Dedifferentiated amniotic fluid mesenchymal stem cell (primary cell): ENCODE measurements around the gene BDH2.
A peak's percentile ranks its signal among the peaks of the same experiment; 100 is the strongest.

Experiments
- DNase-seq: peaks from one replicate; pipeline ENCODE4 v3.0.0-alpha.2; 2016; ENCODE audit errors: extremely low spot score

BDH2 gene

DNA sequence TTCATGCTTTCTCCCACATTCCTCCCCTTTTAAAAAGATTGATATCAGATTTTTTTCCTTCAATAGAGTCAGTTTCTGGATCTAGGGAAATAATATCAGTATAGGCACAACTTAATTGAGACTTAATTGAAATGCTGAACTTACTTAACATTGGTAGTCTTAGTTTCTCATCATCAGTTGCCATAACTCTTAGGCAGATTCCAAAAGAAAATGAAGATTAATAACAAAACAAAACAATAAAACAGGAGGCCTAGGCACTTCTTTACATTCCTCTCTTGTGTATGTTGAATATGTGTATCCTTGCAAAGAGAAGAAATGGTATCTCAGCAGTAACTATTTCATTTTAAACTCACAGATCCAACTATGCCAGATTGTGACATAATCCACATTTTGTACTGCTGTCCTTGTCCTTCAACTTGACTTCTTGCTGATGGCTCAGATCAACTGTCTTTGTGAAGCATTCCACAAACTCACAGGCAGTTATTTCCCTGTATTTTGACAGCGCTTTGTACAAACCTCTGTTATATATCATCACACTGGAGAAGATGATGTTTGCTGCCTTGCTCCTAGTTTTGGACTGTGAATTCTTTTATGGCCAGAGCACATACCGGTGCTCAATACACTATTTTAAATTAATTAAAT, 14.0 kb downstream of the BDH2 start:
- DNase-seq, result no peak

DNA sequence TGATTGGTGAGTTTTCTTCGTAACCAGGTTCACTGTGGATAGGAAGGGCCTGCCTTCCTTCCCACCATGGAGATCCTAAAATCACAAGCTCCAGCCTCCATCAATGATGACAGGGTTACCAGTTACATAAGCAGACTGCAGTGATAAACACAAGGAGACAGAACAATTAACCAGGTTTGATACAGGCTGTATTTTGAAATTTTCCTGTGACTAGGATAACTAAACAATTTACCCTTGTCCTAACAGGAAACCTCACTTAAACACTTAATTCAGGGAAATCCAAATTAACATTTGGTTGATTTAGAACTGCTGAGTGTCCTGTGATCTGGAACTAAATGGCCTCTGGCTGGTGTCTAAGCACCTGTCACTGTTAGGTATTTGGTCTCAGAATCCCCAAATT, 20.0 kb downstream of the BDH2 start:
- no peak for DNase-seq

DNA sequence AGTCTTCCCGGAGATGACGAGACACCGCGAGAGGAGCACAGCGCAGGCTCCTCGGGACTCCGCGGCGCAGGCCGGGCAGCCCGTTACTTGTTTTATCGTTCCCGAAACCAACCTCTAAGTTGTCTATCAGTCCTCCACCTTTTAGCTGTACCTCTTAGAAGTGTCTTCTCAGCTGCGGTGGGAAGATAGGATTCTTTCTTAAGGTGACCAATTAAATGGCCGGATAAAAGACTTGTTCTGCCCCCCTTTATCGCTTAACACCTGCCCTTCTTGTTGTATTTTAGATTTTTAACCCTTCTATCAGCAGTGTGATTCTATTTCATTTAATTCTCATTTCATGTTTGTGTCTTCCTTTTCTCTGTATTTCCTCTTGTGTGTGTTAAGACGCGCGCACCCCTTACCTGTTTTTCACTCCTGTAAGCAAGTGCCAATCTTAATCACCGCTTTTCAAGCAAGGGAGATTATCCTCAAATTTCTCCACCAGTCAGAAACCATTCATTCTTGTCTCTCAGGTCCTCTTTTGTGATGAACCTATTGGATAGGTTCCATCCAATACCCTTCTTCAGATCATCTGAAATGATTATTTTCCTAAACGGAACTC, 22.8 kb downstream of the BDH2 start, which contains the start of gene SLC9B2:
Gene SLC9B2 (minus strand): TSS at position 15 of the 601 bp plus-strand sequence. CDS start 9,211 bp downstream, outside the sequence.
- DNase-seq, result peak; percentile 72

DNA sequence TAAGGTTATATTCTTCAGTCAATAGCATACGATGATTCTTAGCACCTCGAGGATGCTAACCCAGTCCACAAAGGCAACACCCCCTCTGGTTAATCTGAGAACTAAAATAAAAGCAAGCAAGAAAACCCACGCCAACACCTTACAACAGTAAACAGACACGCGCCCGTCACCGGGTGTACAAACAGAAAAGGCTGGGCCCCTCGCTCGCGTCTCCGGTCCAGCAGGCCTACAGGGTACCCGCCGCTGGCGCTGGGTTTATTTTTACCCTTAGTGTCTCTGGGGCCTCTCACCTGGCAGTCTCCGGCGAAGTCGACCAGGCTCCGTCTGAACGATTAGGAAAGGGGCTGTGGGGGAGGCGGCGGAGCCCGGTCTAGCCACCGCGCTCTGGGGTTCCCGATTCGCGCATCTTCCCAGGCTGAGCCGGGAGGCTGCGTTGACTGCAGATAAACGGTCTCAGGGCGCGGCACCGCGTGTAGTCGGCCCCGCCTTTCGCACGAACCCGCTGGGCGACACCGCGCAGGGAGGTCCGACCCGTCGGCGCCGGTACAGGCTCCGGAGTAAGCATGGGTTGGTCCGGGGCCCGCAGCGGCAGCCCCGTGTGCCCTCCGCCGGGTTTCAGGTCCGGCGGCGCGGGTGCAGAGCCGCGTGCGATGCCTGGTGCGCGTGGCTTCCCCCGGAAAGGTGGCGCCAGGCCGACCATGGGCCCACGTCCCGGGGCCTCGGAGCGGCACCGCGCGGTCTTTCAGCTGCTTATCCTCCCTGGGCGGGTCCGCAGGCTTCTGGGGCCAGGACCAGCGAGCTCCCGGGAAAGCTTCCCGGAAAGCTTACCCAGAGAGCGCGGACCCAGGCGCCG, 23.5 kb downstream of the BDH2 start:
- peak; percentile 31 for DNase-seq

DNA sequence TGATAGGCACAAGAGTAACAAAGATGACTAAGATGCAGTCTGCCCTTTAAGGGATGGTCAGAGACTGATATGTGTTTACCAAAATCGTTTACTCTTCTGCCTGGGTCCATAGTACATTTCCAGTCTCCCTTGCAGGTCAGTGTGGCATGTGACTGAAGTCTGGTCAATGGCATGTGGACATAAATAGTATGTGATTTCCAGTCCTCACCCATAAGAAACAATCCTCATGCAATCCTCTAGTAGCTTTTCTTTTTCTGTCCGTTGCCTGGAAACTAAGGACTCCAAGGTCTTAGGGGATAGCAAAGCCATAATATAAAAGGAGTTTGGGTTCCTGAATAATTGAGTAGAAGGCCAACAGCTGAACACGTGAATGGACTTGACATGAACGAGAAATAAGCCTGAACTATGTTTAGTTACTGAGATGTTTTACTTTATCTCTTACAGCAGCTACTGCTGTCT, 24.2 kb downstream of the BDH2 start:
- DNase-seq, result no peak

DNA sequence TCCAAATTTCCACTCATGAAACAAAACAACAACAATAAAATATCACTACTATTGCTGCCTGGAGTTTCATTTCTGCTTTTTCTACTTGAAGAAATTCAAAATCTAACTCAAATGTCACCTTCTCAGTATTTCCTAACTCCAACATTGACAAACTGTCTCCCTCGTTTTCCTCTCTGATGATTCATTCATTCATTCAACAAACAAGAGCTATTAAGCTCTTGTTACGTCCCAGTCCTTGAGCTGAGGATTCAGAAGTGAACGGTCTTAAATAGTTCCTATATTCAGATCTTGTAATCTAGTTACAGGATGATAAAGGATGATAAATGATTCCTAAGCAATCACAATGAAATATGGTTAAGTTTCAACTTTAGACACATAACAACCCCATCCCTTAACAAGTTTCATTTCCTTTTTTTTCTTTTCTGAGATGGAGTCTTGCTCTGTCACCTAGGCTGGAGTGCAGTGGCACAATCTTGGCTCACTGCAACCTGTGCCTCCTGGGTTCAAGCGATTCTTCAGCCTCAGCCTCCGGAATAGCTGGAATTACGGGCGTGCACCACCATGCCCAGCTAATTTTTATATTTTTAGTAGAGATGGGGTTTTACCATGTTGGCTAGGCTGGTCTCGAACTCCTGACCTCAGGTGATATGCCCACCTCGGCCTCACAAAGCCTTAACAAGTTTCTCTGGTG, 24.7 kb downstream of the BDH2 start:
- DNase-seq, result no peak

DNA sequence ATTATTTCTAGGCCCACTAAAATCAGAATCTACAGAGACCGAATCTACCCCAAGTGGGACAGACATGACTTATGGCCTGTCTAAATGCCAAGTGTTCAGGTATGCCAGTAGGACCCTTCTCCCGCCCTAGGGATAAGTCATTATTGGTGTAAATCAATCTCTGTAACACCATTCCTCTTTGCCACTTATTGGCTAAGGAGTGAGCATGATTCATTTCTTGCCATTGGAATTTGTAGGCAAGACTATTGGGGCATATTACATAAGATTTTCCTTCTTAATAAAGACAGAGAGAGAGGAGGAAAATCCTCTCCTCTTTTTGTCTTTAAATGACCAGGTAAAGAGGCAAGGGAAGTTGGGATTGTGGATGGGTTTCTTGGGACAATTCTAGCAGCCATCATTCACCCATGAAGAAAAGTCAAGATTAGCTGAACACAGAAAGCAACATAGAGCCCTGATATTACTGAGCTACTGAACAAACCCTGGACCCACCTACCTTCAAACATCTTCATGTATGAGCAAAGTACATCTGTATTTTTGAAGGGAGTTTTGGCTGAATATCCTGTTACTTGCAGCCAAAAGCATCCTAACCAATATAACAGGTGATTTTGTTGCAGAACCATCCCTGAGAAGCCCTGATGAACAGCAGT, 25.7 kb downstream of the BDH2 start:
- no peak for DNase-seq

DNA sequence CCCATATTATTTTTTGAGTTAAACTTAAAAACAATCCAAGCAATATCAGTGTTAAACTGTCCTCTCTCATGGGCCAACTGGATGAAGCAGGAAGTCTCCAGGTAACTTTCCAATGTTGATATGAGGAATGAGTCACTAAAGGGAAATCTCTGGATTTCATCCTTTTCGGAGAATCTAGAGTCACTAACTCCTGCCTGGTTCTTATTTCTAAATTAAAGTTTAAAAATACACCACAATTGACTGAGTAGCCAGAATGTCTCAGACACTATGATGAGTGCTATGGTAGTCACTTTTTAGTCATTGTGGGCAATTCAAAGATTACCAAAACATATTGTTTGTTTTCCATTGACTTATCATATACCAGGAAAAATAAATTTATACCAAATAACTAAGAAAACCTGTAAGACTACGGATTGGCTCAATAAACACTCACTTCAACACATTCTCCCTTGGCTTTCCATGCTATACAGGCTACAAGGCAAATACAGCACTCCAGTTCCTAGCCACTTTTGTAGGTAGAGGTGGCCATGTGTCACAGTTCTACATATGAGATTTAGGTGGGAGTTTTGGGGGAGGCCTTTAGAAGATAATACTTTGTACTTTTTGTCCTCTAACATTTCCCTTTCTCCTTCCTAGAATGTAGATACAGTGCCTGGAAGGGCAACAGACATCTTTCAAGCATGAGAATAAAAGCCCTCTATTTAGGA, 31.6 kb downstream of the BDH2 start:
- no peak for DNase-seq

DNA sequence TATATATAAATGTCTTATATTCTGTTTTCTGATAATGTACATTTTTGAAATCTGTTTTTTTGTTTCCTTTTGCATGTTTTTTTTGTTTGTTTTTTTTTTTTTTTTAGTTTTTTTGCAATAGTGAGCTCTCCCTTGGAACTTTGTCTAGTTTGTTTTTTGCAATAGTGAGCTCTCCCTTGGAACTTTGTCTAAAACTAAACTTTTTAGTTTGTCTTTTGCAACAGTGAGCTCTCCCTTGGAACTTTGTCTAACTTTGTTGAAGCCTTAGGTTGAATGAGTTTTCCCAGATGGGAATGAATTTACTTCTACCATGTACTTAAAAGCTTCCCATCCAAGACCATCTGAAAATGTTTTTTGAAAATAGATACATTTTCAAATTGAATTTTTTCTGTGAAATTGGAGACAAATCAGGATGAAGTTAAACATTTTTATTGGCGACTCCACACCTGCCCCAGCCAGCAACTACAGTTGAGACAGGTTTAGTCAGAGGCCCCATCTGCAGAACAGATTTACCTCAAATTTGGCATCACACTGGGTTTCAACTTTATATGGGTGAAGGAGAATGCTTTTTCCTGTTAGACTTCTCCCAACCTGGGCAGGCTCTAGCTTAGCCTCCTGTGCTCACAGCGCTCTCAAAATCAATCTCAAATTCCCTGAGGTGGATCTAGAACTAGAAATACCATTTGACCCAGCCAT, 39.0 kb downstream of the BDH2 start:
- DNase-seq, result no peak

DNA sequence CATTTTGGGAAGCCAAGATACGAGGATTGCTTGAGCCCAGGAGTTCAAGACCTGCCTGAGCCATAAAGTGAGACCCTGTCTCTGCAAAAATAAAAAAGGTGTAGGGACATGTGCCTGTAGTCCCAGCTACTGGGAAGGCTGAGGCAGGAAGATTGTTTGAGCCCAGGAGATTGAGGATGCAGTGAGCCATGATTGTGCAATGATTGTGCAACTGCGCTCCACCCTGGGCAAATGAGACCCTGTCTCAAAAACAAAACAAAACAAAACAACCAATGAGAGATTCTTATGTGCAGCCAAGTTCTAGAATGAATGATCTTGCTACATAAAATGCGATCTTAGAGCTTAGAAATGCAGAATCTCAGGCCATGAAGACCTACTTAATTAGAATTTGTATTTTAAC, 45.6 kb downstream of the BDH2 start:
- no peak for DNase-seq

DNA sequence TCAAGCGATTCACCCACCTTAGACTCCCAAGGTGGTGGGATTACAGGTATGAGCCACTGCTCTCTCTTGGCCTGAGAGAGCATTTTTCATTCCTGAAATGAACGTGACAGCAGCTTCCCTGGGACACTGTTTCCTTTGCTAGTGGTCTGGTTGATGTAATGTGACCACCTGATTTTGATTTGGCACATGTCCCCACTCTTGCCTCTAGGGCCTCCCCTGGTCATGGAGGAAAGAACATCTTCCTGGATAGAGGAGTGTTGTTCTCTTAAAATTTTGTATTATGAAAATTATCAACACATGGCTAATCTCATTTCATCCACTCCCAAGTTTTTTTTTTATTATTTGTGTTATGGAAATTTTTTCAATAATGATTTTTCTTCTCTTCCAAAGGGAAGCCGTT, 46.9 kb downstream of the BDH2 start:
- DNase-seq, result no peak

DNA sequence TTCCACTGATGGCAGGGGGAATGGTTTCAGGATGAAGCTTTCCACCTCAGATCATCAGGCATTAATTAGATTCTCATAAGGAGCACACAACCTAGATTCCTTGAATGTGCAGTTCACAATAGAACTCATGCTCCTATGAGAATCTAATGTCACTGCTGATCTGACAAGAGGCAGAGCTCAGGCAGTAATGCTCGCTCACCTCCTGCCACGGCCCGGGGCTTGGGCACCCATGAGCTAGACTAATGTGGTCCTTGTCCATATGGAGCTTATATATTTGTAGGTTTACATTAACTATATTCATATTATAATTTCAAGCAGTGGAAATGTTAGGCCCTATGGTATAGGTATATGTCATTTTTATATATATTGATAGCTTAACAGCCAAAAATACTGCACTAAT, 47.5 kb downstream of the BDH2 start:
- no peak for DNase-seq

DNA sequence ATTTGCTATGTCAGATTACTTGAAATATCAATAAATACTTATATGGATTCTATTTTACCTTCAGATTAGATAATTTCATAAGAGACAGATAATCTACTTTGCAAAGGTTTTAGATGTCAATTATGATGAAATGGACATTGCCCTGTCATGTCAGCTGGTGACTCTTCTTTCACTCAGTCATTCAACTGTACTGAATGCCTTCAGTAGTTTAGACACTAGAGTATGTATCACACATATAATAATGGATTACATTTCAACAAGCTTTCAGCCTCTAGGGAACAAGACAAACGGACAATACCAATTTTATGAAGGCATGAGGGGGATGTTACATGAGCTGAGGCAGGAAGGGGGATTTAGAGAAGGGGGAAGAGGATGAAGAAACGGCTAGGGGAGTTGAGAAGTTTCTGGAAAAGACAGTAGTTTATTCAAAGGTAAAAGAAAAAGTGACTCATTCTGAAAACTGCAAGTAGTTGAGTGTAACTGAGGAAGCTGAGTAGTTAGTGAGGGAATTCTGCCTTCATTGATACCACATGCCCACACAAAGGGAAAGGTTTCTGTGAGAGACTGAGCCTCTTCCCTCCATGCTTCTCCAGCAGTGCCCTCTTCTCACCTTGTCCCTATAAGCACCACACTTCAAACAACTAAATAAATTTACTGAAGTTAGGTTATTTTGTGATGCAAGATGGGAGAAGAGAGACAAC, 48.7 kb downstream of the BDH2 start:
- no peak for DNase-seq

DNA sequence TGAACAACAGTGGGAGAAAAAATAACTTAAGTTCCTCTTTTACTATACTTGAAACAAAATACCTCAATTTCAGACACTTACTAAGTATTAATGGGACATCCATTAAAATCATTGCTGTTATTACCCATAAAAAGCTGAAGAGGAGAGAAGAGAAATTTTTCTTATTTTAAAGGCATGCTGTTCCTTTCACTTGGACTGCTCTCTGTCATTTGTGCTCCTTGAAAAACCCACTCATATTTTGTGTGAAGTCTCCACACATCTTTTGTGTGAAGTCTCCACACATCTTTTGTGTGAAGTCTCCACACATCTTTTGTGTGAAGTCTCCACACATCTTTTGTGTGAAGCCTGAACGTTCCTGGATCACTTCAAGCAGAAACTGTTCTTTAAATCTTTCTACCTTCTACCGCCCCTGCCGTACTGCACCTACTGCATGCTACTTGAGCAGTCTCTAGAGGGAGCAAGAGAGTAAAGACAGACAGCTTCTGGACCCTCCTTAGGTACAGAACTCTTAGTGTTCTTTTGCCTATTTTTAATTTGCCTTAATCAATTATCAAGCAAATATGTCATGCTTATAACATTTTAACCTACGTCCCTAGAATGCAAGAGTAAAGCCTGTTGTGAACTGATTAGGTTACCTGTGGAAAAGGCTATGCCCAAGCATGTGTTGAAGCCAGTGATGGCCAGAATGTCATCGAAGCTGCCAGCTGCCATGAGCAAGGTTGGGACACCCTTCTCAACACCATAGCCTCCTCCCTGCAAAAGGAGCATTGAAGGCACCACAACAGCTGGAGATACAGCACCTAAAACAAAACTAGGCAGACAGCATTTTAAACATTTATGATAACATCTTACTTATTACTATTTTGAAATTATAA, 53.0 kb downstream of the BDH2 start:
- DNase-seq, result no peak

DNA sequence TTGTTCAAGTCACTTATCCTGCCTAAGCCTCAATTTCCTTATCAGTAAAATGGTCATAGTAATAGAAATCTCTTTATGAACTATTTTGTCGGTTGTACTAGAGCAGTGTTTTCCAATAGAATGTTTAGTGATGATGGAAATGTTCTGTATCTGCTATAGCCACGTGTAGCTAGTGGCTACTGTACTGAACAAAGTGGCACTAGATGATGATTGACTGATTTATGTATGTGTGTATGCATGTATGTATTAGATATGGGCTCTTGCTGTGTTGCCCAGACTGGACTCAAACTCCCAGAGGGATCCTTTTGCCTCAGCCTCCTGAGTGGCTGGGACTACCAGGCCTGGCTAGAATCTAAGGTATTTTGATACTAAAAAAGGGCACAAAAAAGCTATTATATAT, 55.5 kb downstream of the BDH2 start:
- DNase-seq, result no peak

DNA sequence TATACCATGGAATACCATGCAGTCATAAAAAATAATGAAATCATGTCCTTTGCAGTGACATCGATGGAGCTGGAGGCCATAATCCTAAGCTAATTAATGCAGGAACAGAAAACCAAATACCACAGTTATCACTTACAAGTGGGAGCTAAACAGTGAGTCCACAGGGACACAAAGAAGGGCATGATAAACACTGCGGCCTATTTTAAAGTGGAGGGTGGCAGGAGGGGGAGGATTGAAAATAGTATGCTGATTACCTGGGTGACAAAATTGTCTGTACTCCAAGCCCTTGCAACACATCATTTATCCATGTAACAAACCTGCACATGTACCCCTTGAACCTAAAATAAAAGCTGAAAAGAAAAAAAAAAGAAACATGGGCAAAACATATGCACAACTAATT, 63.5 kb downstream of the BDH2 start:
- no peak for DNase-seq

DNA sequence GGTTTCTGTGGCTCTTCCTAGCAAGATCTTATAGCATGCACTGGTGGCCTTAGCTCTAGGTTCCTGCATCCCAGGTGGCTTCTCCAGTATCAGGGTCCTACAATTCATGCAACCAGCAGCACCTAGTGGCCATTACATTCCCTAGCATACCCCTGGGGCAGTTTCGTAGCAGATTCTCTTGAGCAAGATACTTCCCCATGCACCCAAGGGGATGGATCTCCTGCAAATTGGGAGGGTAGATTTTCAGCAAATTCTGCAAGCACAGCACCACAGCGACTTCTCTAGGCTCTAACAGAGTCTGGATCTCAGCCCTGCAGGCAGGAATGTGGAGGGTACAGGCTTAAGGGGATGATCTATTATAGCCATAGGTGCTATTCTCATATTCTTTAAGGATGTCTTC, 67.1 kb downstream of the BDH2 start:
- DNase-seq, result no peak

DNA sequence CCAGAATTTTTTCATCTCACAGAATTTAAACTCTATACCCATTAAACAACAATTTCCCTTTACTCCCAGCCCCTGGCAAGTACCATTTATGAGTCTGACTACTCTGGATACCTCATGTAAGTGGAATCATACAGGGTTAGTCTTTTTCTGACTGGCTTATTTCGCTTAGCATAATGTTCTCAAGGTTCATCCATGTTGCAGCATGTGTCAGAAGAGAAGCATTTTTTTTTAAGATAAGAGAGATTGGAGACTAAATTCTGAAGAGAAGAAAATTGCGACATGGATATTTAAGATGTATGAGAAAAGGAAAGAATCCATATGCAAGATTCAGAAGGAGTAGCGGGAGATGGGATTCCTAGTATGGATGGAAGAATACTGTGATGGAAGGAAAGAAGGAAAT, 68.8 kb downstream of the BDH2 start:
- DNase-seq, result no peak

DNA sequence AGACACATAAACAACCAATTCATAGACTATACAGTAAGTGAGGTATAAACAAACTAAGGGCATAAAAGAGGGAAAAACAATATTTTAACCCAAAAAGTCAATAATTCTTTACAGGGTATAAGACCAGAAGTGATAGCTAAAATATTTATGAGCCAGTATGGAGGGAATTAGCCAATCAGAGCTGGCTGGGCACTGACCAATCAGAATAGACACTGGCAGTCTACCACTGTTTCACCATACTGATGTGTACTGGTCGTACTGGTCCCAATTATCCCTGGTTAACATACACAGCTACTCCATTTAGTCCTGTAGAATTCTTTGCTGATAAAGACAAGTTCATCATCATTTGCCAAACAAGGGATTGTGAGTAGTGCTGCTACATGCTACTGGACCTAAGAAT, 70.3 kb downstream of the BDH2 start:
- DNase-seq, result no peak
